Endometrial microvascular endothelial cells (primary cell): ENCODE data around the gene ZNG1A. TPM values are rescaled to one million over a fixed set of nuclear protein-coding genes. Genes with fewer than 3 reads are reported as not detected.
"Not testable (repeated sequence)": the region's sequence is repeated elsewhere in the genome, so short reads cannot be mapped to it uniquely, and the experiment has no call there.

Experiments
- in situ Hi-C: cut with HindIII; loops from 2 replicates; pipeline ENCODE4 v1.10.0; 2017; ENCODE audit warnings: low sequenced_read_pairs, low pct_unique_long_range_greater_than_20kb; ENCODE audit errors: inconsistent ontology term
- total RNA-seq: library from RNA; depleted of rRNA; stranded (reverse); fragments of >200 nt; gene quantifications from one replicate; pipeline ENCODE4 v1.2.3, GENCODE V29; 2015; ENCODE audit errors: inconsistent ontology term

Gene ZNG1A
- 24.8 TPM for total RNA-seq

- in situ Hi-C loops, result not testable (repeated sequence)
These were observed at the start of gene ZNG1A for GRCh38 chr9:178970-179383. ZNG1A (minus strand) TSS chr9:179056; CDS start chr9:178969, 87 bp downstream.

- in situ Hi-C loops, result no loop called here
These were observed 49.0 kb upstream of the ZNG1A start for GRCh38 chr9:227860-228259.

- in situ Hi-C loops, result no loop called here
These were observed 46.0 kb upstream of the ZNG1A start for GRCh38 chr9:224582-225520.

- in situ Hi-C loops, result no loop called here
These were observed 45.2 kb upstream of the ZNG1A start for GRCh38 chr9:224026-224425.

- in situ Hi-C loops, result no loop called here
These were observed 44.3 kb upstream of the ZNG1A start for GRCh38 chr9:223152-223551.

- in situ Hi-C loops, result no loop called here
These were observed 43.3 kb upstream of the ZNG1A start for GRCh38 chr9:221989-222776.

GRCh38 chr9:219670-220365, 41.0 kb upstream of the ZNG1A start:
- in situ Hi-C loops, result no loop called here

GRCh38 chr9:219036-219435, 40.2 kb upstream of the ZNG1A start:
- in situ Hi-C loops, result not testable (repeated sequence)

GRCh38 chr9:217950-218349, 39.1 kb upstream of the ZNG1A start:
- in situ Hi-C loops, result no loop called here

- in situ Hi-C loops, result no loop called here
These were observed 38.0 kb upstream of the ZNG1A start for GRCh38 chr9:216866-217265.

- in situ Hi-C loops, result no loop called here
These were observed 36.8 kb upstream of the ZNG1A start for GRCh38 chr9:215631-216155.

GRCh38 chr9:214648-215493, 36.0 kb upstream of the ZNG1A start, which contains the start of gene DOCK8:
DOCK8 (plus strand) TSS chr9:214865; CDS start chr9:214977, 112 bp downstream.
- in situ Hi-C loops, result no loop called here

GRCh38 chr9:214351-214647, 35.4 kb upstream of the ZNG1A start:
- in situ Hi-C loops, result no loop called here

GRCh38 chr9:213901-214300, 35.0 kb upstream of the ZNG1A start:
- in situ Hi-C loops, result not testable (repeated sequence)

- in situ Hi-C loops, result no loop called here
These were observed 33.4 kb upstream of the ZNG1A start for GRCh38 chr9:212297-212696.

- in situ Hi-C loops, result no loop called here
These were observed 32.7 kb upstream of the ZNG1A start for GRCh38 chr9:211557-211956.

- in situ Hi-C loops, result no loop called here
These were observed 32.2 kb upstream of the ZNG1A start for GRCh38 chr9:211036-211435.

GRCh38 chr9:209143-209758, 30.4 kb upstream of the ZNG1A start:
- in situ Hi-C loops, result no loop called here
